SHP77 treated with DMSO at 0.1 percent for 48 hours (cell line): ENCODE data around the gene MYL7.

Source experiments
- DNase-seq: peaks from one replicate; lab custom pipeline; 2025; lab: John Stamatoyannopoulos, UW

Gene MYL7

GRCh38 chr7:44150466-44150832 is 9.3 kb upstream of the MYL7 start:
- no peak for DNase-seq

- no peak for DNase-seq
Measured at GRCh38 chr7:44149571-44150465, 8.7 kb upstream of the MYL7 start.

- no peak for DNase-seq
Measured at GRCh38 chr7:44148961-44149536, 7.9 kb upstream of the MYL7 start.

- DNase-seq, result no peak
Measured at GRCh38 chr7:44148166-44148565, 7.0 kb upstream of the MYL7 start.

- DNase-seq, result no peak
Measured at GRCh38 chr7:44147026-44147991, 6.2 kb upstream of the MYL7 start.

GRCh38 chr7:44145969-44146911 is 5.1 kb upstream of the MYL7 start:
- no peak for DNase-seq

- no peak for DNase-seq
Measured at GRCh38 chr7:44145479-44145968, 4.4 kb upstream of the MYL7 start.

GRCh38 chr7:44144968-44145478 is 3.9 kb upstream of the MYL7 start:
- no peak for DNase-seq

- DNase-seq, result no peak
Measured at GRCh38 chr7:44144426-44144967, 3.4 kb upstream of the MYL7 start.

GRCh38 chr7:44143646-44144250 is 2.6 kb upstream of the MYL7 start:
- DNase-seq, result no peak

GRCh38 chr7:44142028-44142427 is 896 bp upstream of the MYL7 start:
- DNase-seq, result no peak

- no peak for DNase-seq
Measured at GRCh38 chr7:44140341-44140740, 791 bp downstream of the MYL7 start.

GRCh38 chr7:44139311-44140010 is 1.7 kb downstream of the MYL7 start:
- DNase-seq, result no peak

- DNase-seq, result no peak
Measured at GRCh38 chr7:44138698-44139097, 2.4 kb downstream of the MYL7 start.

- no peak for DNase-seq
Measured at GRCh38 chr7:44136731-44137130, 4.4 kb downstream of the MYL7 start.

GRCh38 chr7:44134943-44135628 is 6.0 kb downstream of the MYL7 start:
- DNase-seq, result no peak

- DNase-seq, result no peak
Measured at GRCh38 chr7:44133295-44133694, 7.8 kb downstream of the MYL7 start.

GRCh38 chr7:44132039-44132438 is 9.1 kb downstream of the MYL7 start:
- no peak for DNase-seq
